Activated CD4-positive, alpha-beta T cell treated with anti-CD3 and anti-CD28 coated beads, Interleukin-2, amount 10 ng/mL, durations not matched to agents 24 days and 14 days (primary cell): ENCODE measurements around the gene KLK11. TPM values are rescaled to one million over a fixed set of nuclear protein-coding genes. Genes with fewer than 3 reads are reported as not detected.

ENCODE experiments used
- DNase-seq: peaks from one replicate; pipeline ENCODE4 v3.0.0; 2022
- H3K27ac Mint-ChIP-seq: one replicate; pipeline ENCODE4 v1.8.0; 2022; ENCODE audit warnings: mild to moderate bottlenecking, mixed read lengths
- H3K27me3 Mint-ChIP-seq: one replicate; pipeline ENCODE4 v1.8.0; 2022; ENCODE audit warnings: mixed read lengths
- H3K36me3 Mint-ChIP-seq: one replicate; pipeline ENCODE4 v1.8.0; 2022; ENCODE audit warnings: low read depth, mild to moderate bottlenecking, mixed read lengths
- H3K4me1 Mint-ChIP-seq: one replicate; pipeline ENCODE4 v1.8.0; 2021; ENCODE audit warnings: mixed read lengths
- H3K4me3 Mint-ChIP-seq: one replicate; pipeline ENCODE4 v1.8.0; 2022; ENCODE audit warnings: mild to moderate bottlenecking, moderate library complexity, mixed read lengths
- H3K9me3 Mint-ChIP-seq: one replicate; pipeline ENCODE4 v1.8.0; 2021; ENCODE audit warnings: mixed read lengths
- intact Hi-C: fragments of 100-400 bp; cut with micrococcal nuclease; formaldehyde crosslinking; loops from one replicate; pipeline ENCODE4 v1.15.1; 2023
- total RNA-seq: library from RNA; stranded (reverse); gene quantifications from 2 replicates; pipeline ENCODE4 v1.2.3, GENCODE V29; 2022

KLK11 gene, protein sequence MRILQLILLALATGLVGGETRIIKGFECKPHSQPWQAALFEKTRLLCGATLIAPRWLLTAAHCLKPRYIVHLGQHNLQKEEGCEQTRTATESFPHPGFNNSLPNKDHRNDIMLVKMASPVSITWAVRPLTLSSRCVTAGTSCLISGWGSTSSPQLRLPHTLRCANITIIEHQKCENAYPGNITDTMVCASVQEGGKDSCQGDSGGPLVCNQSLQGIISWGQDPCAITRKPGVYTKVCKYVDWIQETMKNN
- total RNA-seq, result not detected in 2 replicates

DNA sequence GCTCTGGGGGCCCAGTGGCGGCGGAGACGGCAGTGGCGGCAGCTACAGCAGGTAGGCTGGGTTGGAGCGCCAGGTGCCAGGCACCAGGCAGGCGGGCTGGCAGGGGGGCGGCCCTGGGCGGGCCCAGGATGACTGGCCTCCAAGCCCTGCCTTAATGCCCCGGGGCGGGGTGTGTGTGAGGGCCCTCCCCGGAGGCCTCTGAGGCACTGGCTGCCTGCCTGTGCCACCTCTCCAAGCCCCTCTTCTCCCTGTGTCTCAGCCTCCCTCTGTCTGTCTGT, at the start of gene KLK11:
KLK11 (minus strand) TSS at position 63 of the 278 bp plus-strand sequence. CDS start 985 bp downstream, outside the sequence.
- H3K9me3 Mint-ChIP-seq, result no peaks in the 10 kb centered on the region
- H3K4me1 Mint-ChIP-seq, result no peaks in the 10 kb centered on the region
- H3K27me3 Mint-ChIP-seq, result peaks cover 6% of the 10 kb centered on the region
- H3K36me3 Mint-ChIP-seq, result no peaks in the 10 kb centered on the region
- no peak within 1 kb of the TSS for H3K27ac Mint-ChIP-seq
- no peak within 1 kb of the TSS for H3K4me3 Mint-ChIP-seq
- intact Hi-C loops, result no loop called here
- no peak for DNase-seq

DNA sequence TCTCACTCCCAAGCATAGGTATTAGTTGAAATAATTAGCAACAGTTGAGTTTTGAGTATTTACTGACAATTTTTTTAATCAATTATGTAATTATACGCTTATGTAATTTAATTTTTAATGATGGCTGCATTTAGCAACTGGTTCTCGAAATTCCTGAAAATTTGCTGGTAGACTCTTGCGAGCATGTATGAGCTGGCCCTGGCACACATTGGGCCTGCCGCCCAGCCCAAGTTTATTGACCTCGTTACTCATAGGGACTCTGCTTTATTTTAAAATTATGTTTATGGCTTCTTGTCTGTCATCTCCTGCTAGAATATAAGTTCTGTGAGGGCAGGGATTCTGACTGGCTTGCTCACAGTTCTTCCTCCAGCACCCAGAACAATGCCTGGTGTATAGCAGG, 49.6 kb upstream of the KLK11 start:
- Mint-ChIP-seq H3K9me3 (peaks cover 4% of the 10 kb centered on the region), H3K4me3 (no peak overlapping the region), H3K4me1 (no peaks in the 10 kb centered on the region), H3K27me3 (no peaks in the 10 kb centered on the region), H3K36me3 (no peaks in the 10 kb centered on the region), H3K27ac (no peak overlapping the region)
- DNase-seq, result no peak
- intact Hi-C loops, result no loop called here

DNA sequence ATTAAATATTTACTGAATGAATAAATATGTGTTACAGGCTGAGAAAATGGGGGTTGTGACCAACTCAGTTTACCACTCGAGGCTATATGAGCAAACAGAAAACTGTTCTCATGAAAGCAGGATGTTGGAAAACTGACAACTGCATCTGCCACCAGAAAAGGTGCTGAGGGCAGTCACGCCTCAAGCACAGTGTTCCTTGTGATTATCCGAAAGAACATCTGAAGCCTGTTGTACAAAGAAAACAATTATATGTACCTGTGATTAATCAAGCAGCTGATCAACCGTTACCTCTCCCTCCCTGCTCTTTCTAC, 44.6 kb upstream of the KLK11 start:
- no peak overlapping the region for H3K4me3 Mint-ChIP-seq
- intact Hi-C loops, result no loop called here
- H3K36me3 Mint-ChIP-seq, result no peaks in the 10 kb centered on the region
- H3K9me3 Mint-ChIP-seq, result peaks cover 4% of the 10 kb centered on the region
- no peak overlapping the region for H3K27ac Mint-ChIP-seq
- H3K4me1 Mint-ChIP-seq, result no peaks in the 10 kb centered on the region
- peaks cover 11% of the 10 kb centered on the region for H3K27me3 Mint-ChIP-seq
- DNase-seq, result no peak

DNA sequence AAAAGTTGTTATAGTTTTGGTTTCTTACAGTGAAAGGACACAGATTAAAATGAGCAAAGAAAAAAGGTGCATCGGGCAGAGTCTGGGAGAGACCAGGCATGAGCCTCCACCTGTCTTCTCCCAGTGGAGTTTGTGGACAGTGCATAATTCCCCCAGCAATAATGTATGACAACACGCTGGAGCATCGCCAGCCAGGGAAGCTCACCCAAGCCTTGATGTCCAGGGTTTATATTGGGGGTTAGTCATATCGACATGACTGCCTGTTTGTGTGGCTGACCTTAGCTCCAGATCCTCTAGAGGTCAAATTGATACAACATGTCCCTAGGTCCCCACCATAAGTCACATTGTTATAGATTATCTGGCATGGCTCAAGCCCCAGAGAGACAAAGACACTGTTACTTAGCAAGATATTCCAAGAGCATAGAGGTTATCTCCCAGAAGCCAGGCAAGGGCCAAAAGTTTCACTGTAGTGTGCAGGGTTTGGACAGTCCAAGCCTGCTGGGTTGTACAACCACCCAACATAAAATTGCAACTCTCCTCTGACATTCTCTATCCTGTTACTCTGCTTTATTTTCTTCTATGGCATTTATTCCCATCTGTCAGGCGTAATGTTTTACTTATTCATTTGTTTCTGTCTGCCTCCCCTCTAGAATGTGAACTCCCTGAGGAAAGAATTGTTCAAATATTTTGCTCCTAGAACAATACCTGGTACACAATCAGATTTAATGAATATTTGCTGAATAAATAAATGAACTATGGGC, 44.1 kb upstream of the KLK11 start:
- intact Hi-C loops, result no loop called here
- no peak for DNase-seq
- peaks cover 15% of the 10 kb centered on the region for H3K27me3 Mint-ChIP-seq
- H3K4me3 Mint-ChIP-seq, result no peak overlapping the region
- H3K36me3 Mint-ChIP-seq, result no peaks in the 10 kb centered on the region
- H3K4me1 Mint-ChIP-seq, result no peaks in the 10 kb centered on the region
- H3K9me3 Mint-ChIP-seq, result peaks cover 4% of the 10 kb centered on the region
- no peak overlapping the region for H3K27ac Mint-ChIP-seq

DNA sequence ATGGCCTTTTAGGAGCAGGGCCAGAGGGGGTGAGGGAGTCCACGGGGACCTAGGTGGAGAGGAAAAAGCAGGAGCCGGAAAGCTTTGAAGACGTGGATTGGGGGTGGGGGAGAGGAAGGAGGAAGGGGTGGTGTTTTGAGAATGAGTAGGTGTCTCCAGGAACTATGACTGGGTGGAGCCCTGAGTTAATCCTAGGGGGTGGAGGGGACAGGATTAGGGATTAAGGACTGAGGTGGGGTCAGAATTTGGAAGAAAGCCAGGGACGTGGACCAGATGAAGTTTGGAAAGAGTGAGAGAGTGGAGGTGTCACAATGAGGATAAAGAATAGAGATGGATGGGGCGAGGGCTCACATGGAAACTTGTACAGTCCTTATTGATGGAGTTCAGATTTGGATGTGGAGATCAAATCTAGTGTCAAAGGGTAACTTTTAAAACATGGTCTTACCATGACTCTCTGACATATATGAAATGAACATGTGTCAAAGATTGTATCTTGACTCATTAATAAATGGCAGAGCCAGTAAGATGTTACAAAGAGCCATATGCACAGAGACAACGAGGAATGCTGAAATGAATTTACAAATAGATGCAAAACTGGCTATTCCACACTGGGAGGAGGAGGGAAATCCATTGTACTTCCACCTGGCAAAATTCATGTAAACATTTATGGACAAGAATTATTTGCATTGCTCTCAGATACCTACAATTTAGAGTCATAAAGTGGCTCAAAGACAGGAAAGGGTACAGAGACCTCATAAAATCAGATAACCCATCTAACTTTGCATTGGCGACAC, 40.2 kb upstream of the KLK11 start:
- Mint-ChIP-seq H3K4me3 (no peak overlapping the region), H3K27ac (no peak overlapping the region), H3K4me1 (no peaks in the 10 kb centered on the region), H3K27me3 (peaks cover 20% of the 10 kb centered on the region), H3K36me3 (no peaks in the 10 kb centered on the region), H3K9me3 (peaks cover under 1% of the 10 kb centered on the region)
- intact Hi-C loops, result no loop called here
- DNase-seq, result no peak

DNA sequence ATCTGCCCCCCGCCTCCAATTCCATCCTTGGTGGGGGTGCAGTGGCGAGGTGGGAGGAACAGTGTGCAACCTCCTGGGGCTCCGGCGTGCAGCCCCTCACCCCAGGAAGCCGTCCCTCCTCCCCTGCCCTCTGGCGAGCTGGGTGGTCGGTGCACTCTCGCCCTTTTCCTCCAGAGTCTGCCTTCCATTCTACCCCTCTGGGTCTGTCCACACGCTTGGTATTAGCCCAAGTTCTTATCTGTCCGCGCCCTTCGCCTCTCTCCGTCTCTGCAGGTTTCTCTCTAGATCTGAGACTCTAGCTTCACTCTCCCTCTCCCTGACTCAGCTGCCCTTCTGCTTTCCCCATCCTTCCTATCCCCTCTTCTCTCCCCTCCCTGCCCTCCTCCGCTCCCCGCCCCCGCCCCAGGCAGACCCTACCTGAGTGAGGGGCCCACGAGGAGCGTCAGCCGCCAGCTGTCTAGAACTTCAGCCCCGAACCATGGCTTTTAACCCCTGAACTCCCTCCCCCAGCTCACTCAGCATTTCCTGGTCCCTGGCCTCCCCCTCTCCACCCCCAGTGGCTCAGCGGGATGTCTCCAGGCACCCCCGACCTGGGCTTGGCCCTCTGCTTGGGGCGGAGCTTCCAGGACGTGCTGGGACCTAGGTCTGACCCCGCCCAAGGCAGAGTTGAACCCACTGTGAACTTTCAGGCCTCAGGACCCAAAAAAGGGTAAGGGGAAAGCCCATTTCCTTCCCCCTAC, 39.0 kb upstream of the KLK11 start:
- Mint-ChIP-seq H3K9me3 (peaks cover 9% of the 10 kb centered on the region), H3K36me3 (no peaks in the 10 kb centered on the region), H3K27ac (no peak overlapping the region), H3K27me3 (peaks cover 21% of the 10 kb centered on the region), H3K4me1 (no peaks in the 10 kb centered on the region), H3K4me3 (no peak overlapping the region)
- no peak for DNase-seq
- intact Hi-C loops, result no loop called here

DNA sequence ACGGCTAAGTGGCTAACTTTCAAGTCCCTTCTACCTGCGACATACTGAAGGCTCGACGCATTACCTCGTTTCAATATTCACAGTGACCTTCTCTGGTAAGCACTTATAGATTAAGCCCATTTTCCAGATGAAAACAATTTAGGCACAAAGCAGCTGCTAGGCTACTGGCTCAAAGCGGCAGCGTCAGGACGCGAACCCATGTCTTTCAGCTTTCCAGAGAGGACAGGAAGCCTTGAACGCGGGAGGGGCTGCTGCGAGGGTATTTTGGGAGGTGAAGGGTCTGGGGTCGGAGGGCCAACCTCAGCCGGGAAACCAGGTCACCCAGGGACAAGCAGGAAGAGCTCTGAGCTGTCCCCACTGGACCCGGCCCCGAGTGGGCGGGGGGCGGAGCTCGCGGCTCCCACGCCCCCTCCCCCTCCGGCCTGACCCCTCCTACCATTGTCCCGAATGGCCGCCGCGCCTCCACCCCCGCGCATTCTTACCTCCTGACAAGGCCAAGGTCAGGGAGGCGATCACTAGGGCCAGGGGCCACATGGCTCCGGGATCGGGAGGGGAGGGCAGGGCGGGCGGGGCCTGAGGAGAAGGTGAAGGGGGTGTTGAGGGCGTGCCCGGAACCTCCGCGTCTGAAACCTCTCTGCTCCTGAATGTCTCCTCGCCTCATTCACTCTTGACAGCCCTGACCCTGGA, 38.3 kb upstream of the KLK11 start, which contains the start of gene KLK13:
KLK13 (minus strand) TSS at position 559 of the 687 bp plus-strand sequence; CDS start at position 534, 25 bp downstream.
- no peaks in the 10 kb centered on the region for H3K36me3 Mint-ChIP-seq
- H3K4me3 Mint-ChIP-seq, result no peak within 1 kb of the TSS
- DNase-seq, result no peak
- peaks cover 9% of the 10 kb centered on the region for H3K9me3 Mint-ChIP-seq
- H3K27ac Mint-ChIP-seq, result no peak within 1 kb of the TSS
- H3K27me3 Mint-ChIP-seq, result peaks cover 21% of the 10 kb centered on the region
- intact Hi-C loops, result no loop called here
- no peaks in the 10 kb centered on the region for H3K4me1 Mint-ChIP-seq

DNA sequence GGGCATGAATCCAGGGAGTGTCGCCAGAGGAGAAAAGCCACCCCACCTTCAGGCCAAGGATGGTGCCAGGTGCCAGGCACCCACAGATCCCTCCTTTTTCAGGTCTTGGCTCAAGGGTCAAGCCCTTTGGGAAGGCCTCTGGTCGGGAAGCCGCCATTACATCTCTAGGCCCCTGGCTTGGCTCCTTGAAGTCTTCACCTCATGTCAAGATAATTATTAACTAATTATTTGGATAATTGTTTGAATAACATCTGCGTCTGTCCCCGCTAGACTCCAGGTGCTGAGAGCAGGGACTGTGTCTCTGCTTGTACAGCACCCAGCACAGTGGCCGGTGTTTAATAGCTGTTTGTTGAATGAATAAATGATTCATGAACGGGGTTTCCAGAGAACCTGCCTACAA, 37.2 kb upstream of the KLK11 start:
- intact Hi-C loops, result no loop called here
- no peak overlapping the region for H3K27ac Mint-ChIP-seq
- H3K27me3 Mint-ChIP-seq, result peaks cover 21% of the 10 kb centered on the region
- H3K4me3 Mint-ChIP-seq, result no peak overlapping the region
- no peak for DNase-seq
- H3K36me3 Mint-ChIP-seq, result no peaks in the 10 kb centered on the region
- no peaks in the 10 kb centered on the region for H3K4me1 Mint-ChIP-seq
- H3K9me3 Mint-ChIP-seq, result peaks cover 9% of the 10 kb centered on the region

DNA sequence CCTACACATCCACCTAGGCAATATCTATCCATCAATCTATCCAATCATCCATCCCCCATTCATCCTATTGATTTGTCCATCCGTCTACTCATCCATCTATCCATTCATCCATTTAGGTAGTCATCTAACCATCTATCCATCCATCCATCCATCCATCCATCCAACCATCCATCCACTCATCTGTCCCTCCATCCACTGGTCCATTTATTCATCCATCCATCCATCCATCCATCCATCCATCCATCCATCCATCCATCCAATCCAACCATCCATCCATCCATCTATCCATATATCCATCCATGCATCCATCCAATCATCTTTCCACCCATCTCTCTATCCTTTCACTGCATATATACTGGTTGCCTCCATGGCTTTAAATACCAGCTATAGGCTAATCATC, 34.6 kb upstream of the KLK11 start:
- DNase-seq, result no peak
- H3K27me3 Mint-ChIP-seq, result peaks cover 13% of the 10 kb centered on the region
- intact Hi-C loops, result no loop called here

DNA sequence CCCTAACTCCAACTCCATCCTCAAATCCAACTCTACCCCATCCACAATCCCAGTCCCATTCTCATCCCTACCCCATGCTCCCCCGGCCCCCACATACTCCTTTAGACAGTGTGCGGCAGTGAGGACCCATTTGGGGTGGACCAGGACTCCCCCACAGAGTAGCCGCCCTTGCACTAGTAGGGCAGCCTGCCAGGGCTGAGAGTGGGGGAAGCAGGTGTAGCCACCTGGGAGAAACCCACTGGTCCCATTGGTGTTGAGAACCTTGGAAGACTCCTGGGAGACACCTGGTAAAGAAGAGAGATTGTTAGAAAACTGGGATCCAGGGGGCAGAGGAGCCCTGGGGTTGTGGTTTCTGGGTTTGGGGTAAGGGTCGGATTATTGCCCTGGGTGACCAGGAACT, 33.9 kb upstream of the KLK11 start:
- no peaks in the 10 kb centered on the region for H3K36me3 Mint-ChIP-seq
- H3K27me3 Mint-ChIP-seq, result peaks cover 10% of the 10 kb centered on the region
- no peak overlapping the region for H3K27ac Mint-ChIP-seq
- no peak for DNase-seq
- no peaks in the 10 kb centered on the region for H3K4me1 Mint-ChIP-seq
- H3K4me3 Mint-ChIP-seq, result no peak overlapping the region
- H3K9me3 Mint-ChIP-seq, result peaks cover 9% of the 10 kb centered on the region
- intact Hi-C loops, result no loop called here

More for the DNA sequence above, 34.6 kb upstream of the KLK11 start:
- Mint-ChIP-seq H3K36me3 (no peaks in the 10 kb centered on the region), H3K4me1 (no peaks in the 10 kb centered on the region), H3K9me3 (peaks cover 9% of the 10 kb centered on the region), H3K27ac (no peak overlapping the region), H3K4me3 (no peak overlapping the region)

DNA sequence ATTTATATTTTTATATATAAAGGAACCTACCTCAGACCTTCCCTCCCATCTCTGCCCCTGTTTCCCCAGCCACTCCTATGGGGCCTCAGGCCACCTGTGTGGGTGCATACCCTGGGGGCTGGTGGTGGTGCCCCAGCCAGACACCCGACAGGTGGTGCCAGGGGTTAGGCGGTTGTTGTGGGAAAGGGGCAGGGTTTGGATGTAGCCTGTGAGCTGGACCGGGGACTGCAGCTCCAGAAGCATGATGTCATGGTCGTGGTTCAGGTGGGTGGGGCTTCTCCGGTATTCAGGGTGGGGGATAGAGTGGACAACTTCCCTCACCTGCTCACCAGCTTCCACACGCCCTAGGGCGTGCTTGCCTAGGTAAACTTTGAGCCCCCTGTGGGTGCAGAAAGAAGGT, 33.3 kb upstream of the KLK11 start:
- no peak overlapping the region for H3K4me3 Mint-ChIP-seq
- intact Hi-C loops, result no loop called here
- H3K9me3 Mint-ChIP-seq, result peaks cover 9% of the 10 kb centered on the region
- H3K4me1 Mint-ChIP-seq, result no peaks in the 10 kb centered on the region
- H3K36me3 Mint-ChIP-seq, result no peaks in the 10 kb centered on the region
- H3K27me3 Mint-ChIP-seq, result peaks cover 8% of the 10 kb centered on the region
- no peak overlapping the region for H3K27ac Mint-ChIP-seq
- DNase-seq, result no peak

DNA sequence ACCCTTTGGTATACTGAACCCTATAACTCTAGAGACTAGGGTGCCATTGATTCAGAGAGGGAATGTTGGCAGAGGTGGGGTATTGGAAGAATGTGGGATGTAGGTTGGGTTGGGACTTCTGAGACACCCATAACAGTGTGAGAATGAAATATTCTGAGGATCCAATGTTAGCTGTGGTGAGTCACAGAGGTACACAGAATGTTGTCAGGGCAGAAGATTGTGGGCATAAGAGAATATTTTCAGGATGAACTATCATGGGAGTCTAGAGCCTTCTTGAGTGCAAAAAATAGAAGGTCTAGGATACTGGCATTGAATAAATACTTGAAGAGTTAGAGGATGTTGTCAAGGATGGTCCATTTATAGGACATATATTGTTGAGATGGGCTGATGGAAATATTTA, 29.4 kb upstream of the KLK11 start:
- intact Hi-C loops, result no loop called here
- Mint-ChIP-seq H3K4me3 (no peak overlapping the region), H3K36me3 (no peaks in the 10 kb centered on the region), H3K4me1 (no peaks in the 10 kb centered on the region), H3K27me3 (peaks cover 16% of the 10 kb centered on the region), H3K9me3 (peaks cover 2% of the 10 kb centered on the region), H3K27ac (no peak overlapping the region)
- no peak for DNase-seq

DNA sequence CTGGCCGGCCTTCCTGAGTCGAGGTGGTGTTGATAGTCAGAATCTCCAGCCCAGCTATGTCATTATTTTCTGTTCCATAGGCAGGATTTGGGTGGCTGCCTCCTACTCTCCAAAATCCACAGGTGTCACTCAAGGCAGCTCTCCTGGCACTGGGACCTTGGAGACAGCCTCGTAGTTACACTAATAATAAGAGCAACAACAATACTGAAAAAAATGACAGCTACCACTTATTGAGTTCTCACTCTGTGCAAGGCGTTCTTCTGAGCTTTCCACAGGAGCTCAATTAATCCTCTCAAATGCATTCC, 20.6 kb upstream of the KLK11 start:
- H3K4me3 Mint-ChIP-seq, result no peak overlapping the region
- no peaks in the 10 kb centered on the region for H3K36me3 Mint-ChIP-seq
- DNase-seq, result no peak
- no peak overlapping the region for H3K27ac Mint-ChIP-seq
- H3K27me3 Mint-ChIP-seq, result peaks cover 12% of the 10 kb centered on the region
- no peaks in the 10 kb centered on the region for H3K4me1 Mint-ChIP-seq
- intact Hi-C loops, result no loop called here
- H3K9me3 Mint-ChIP-seq, result no peaks in the 10 kb centered on the region
